Measurements from ENCODE around the gene PRDX6.
"Not testable (repeated sequence)": the region's sequence is repeated elsewhere in the genome, so short reads cannot be mapped to it uniquely, and the experiment has no call there.

PRDX6 gene

GRCh38 chr1:173477286-173478093, at the start of gene PRDX6:
Gene PRDX6 (plus strand): TSS chr1:173477335. CDS start chr1:173477398, 63 bp downstream.
- DNase-seq, result peak; percentile 81

- DNase-seq, result no peak
Observed at GRCh38 chr1:173429471-173430402, 47.4 kb upstream of the PRDX6 start.

- DNase-seq, result no peak
Observed at GRCh38 chr1:173430677-173431303, 46.3 kb upstream of the PRDX6 start.

GRCh38 chr1:173431304-173432045, 45.7 kb upstream of the PRDX6 start:
- peak; percentile 43 for DNase-seq

GRCh38 chr1:173432331-173432730, 44.8 kb upstream of the PRDX6 start:
- DNase-seq, result no peak

DNA sequence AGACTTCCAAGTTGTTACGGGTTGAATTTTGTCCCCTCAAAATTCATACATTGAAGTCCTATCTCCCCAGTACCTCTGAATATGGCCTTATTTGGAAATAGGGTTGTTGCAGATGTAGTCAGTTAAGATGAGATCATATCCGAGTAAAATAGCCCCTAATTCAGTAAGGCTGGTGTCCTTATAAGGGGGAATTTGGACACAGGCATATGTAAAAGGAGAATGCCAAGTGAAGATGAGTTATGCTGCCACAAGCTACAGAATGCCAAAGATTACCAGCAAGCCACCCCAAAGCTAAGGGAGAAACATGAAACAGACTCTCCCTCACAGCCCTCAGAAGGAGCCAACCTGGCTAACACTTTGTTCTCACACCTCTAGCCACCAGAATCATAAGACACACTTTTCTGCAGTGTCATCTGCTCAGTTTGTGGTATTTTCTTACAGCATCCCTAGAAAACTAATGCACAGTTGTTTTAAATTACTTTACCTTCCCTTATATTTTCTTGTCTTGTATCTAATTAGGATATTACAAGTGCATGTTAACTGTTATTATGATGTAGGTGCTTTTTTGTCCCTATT, 43.3 kb upstream of the PRDX6 start:
- DNase-seq, result no peak

GRCh38 chr1:173436841-173437428, 40.2 kb upstream of the PRDX6 start:
- no peak for DNase-seq

- DNase-seq, result no peak
Observed at GRCh38 chr1:173438675-173439074, 38.5 kb upstream of the PRDX6 start.

DNA sequence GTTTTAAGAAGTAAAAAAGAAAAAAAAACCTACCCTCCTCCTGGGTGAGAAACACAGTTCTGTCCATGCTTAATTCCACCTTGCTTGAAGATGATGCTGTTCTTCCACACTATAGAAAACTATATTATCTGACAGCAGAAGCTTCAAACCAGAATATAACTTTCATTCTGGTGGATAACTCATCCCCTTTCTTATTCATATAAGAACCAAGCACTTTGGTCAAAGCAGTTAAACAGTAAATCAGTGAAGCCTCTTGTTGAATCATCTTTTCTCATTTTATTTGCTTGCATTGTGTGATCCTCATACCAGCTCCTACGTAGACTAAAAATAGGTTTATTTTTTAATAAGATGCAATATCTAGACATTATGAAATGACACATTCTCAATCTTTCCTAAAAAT, 36.7 kb upstream of the PRDX6 start:
- DNase-seq, result no peak

DNA sequence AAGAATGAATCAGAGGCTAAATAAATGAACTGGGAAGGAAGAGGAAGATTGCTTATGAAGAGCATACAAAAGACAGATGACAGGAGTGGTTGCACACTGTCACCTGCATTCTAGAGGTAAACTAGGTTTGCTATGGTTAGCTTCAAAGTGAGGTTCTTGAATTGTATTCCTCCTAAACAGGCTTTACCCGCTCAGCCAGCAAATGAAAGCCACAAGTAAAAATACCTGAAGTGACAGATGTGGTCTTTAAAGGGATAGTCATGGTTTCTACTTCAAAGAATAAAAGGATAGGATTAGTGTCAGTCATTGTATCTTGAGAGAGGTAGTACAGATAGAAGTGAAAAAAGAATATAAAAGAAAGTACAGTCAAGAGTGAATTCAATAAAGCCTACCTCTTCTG, 32.4 kb upstream of the PRDX6 start:
- no peak for DNase-seq

DNA sequence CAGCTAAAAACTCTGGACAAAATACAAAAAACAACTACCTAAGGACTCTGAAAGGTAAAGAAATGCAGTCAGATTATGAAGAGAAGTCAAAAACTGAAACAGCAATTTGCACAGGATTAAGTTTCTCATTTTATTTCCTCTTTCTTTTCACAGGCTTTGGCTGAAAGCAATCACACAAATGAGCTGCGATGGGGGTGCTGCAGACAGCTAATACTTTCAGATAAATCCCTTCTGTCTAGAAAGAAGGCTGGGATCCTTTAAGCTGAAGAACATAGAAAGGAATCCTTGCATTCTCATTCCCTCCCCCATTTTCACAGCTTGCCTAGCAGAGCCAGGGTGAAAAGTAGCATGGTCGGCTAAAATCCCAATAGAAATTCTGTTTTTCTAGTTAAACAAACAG, 32.0 kb upstream of the PRDX6 start:
- no peak for DNase-seq

GRCh38 chr1:173445656-173446055, 31.5 kb upstream of the PRDX6 start:
- no peak for DNase-seq

DNA sequence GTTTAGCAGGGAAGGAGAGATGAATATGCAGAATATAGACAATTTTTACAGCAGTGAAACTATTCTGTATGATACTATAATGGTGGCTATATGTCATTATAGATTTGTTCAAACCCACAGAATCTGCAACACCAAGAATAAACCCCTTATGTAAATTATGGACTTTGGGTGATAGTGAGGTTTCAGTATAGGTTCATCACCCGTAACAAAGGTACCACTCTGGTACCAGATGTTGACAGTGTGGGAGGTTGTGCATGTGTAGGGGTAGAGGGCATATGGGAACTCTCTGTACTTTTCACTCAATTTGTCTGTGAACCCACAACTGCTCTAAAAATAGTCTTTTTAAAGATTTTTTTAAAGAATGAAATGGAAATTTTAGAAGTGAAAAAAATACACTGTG, 29.9 kb upstream of the PRDX6 start:
- no peak for DNase-seq

DNA sequence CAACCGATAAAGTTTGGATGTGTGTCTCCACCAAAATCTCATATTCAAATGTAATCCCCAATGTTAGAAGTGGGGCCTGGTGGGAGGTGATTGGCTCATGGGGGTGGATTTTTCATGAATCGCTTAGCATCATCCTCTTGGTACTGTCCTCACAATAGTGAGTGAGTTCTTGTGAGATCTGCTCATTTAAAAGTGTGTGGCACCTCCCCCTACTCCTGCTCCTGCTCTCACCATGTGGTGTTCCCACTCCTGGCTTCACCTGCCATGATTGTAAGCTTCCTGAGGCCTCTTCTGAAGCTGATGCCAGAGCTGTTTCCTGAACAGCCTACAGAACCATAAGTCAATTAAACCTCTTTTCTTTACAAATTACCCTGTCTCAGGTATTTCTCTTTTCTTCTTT, 28.2 kb upstream of the PRDX6 start:
- no peak for DNase-seq

DNA sequence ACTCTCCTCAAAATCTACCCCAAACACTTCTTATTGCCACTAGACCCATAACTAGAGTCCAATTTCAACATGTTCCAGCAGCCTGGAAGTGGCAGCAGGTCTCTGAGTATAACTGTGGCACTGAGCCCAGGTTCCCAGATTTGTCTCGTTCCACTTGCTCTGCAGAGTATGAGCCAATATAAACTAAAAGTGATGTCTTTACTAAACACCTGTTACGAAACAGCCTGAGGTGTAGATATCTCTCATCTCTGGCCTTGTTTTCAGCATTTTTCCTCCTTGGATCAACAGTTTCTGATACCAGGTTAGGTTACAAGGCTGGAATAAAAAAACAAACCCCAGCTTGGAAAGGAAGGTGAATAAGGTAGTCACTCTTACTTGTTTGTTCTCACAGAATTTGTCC, 25.2 kb upstream of the PRDX6 start:
- peak; percentile 64 for DNase-seq

DNA sequence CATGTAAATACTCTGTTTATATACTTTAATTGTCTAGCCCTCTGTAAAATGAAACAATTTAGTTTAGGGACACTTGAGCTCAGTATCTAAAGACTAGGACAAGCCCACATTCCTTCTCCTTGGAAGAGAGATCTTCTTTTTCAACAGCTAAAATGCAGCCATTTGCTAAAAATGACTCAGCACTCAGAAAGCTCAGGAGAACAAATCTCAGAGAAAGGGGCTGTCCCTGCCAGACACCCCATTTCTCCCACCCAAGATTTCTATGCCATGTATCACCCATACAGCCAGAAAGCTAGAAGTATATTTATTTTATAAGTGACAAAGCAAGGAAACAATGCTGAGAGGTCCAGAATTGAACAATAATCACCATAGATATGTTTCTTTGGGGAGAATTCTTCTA, 23.2 kb upstream of the PRDX6 start:
- DNase-seq, result no peak

GRCh38 chr1:173454966-173455524, 22.1 kb upstream of the PRDX6 start:
- DNase-seq, result no peak

DNA sequence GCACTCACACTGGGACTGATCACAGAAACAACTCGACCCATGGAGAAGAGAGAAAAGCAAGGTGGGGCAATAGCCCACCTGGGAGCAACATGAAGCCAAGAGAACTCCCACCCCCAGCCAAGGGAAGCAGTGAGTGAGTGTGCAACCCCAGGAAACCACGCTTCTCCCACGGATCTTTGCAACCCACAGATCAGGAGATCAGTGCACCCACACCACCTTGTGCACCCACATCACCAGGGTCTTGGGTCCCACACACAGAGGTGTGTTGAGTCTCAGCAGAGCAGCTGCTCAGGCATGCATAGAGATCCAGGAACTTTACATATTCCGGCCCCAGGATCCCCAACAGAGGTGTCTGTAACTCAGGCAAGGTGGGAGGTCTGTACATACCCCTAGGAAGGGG, 17.2 kb upstream of the PRDX6 start:
- DNase-seq, result no peak

DNA sequence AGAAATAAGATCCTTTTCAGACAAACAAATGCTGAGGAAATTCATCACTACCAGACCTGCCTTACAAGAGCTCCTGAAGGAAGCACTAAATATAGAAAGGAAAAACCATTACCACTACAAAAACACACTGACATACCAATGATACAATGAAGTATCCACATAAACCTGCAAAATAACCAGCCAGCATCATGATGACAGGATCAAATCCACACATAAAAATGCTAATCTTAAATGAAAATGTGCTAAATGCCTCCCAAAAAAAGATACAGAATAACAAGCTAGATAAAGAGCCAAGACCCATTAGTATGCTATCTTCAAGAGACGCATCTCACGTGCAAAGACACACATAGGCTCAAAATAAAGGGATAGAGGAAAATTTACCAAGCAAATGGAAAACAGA, 14.5 kb upstream of the PRDX6 start:
- not testable (repeated sequence) for DNase-seq

GRCh38 chr1:173464185-173464584, 12.9 kb upstream of the PRDX6 start:
- DNase-seq, result not testable (repeated sequence)

DNA sequence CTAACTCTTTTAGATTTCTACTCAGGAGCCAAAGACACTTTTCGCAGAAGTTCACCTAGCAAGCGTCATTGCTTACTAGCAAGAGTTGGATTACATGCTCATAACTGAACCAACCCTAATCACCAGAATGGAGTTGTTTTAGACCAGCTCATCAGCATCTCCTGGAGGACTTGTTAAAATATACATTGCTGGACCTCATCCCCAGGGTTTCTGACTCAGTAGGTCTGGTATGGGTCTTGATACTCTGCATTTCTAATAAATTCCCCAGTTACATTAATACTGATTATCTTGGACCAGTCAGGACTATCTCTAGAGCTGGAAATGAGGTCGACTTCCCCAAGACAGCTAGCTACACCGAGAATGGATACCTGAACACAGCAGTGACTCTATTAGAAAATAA, 9.7 kb upstream of the PRDX6 start:
- DNase-seq, result no peak

GRCh38 chr1:173469656-173470055, 7.5 kb upstream of the PRDX6 start:
- DNase-seq, result no peak
